GM21825 (cell line): Measurements from ENCODE around the gene LRRC61.

Source experiments
- ATAC-seq: cut with Tn5 transposase; IDR thresholded peaks from one replicate; pipeline ENCODE4 v1.9.1; 2021; ENCODE audit warnings: mild to moderate bottlenecking, moderate library complexity; ENCODE audit not compliant: unreplicated experiment

Gene LRRC61

DNA sequence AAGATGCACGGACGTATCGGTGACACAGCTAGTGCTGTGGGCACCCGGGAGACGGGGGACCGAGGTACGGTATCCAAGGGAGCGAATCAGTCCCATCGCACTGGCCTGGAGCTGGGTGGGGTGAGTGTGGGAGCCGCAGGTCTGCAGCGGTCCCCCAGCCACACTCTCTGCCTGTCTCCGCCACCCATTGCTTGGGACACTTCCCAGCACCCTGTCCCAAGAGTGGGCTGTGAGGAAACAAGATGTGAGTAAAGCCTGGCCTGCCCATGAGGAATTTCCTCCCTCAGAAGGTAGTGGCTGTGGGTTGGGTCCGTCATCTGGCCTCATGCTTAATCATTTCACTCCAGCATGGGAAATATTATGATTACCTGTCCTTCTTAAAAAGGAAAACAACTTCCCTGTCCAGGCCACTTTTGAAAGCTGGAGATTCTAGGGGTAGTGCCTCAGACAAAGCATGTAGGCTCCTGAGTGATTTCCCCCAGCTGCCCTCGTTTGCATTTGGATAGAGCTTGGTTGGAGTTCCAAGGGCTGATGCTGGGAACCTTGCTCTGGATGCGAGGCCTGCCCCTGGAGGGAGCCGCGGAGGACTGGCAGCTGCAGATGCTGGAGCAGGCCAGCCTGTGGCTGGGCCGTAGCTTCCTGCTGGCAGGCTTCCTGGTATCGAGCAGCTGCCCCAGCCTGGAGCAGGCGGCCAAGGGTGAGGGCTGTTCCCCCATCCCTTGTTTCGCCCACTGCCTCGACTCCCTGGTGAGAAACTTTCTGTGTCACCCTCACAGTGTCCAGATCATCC, 6.4 kb downstream of the LRRC61 start:
- no peak for ATAC-seq

DNA sequence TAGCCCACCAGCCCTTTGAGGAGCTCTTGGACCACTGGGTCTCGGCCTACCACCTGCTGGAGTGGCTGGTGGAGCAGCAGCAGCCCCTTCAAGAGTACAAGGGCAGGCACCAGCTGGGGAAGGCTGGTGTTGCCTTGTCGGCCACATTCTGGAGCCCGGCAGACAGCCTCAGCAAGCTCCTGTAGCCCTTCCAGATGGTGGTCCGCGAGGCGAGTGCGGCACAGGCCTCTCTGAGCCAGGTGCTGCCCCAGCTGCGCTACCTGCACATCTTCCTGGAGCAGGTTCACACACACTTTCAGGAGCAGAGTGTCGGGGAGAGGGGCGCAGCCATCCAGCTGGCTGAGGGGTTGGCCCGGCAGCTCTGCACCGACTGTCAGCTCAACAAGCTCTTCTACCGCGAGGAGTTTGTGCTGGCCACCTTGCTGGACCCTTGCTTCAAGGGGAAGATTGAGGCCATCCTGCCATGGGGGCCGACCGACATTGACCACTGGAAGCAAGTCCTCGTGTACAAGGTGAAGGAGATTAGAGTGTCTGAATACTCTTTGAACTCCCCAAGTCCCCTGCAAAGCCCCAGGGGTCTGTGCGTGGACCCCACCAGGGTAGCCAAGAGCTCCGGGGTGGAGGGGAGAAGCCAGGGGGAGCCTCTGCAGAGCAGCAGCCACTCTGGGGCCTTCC, 7.2 kb downstream of the LRRC61 start:
- ATAC-seq: no peak

DNA sequence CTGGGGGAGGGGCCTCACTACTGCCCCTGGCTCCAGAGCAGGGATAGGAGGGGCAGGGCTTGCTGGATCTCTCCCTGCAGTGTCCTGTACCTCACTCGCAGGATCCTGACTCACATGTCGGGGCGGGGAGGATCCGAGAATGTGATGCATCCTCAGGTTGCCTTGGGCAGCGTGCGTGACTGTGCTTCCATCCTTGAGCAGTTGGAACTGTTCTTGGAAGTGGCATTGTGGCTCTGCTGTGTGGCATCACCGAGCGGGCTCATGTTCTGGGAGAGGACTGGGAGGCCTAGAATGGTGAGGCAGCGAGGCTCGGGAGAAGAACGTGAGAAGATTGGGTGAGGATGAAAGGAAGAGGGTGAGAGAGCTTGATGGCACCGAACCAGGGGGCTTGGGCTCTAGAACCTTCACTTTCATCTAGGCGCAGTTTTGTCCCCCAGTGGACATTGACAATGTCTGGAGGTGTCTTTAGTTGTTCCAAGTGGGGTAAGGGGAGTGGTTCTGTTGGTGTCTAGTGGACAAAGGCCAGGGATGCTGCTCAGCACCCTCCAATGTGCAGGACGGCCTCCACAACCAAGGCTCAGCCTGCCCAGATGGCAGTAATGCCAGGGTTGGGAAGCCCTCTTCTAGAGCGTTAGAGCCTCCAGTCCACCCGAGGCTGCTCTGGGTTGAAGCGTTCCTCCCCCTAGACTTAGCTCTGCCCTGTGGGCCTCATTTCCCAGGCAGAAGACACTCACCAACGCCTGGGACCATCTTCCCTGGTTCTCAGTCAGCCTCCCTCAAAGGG, 9.9 kb downstream of the LRRC61 start:
- ATAC-seq: no peak

DNA sequence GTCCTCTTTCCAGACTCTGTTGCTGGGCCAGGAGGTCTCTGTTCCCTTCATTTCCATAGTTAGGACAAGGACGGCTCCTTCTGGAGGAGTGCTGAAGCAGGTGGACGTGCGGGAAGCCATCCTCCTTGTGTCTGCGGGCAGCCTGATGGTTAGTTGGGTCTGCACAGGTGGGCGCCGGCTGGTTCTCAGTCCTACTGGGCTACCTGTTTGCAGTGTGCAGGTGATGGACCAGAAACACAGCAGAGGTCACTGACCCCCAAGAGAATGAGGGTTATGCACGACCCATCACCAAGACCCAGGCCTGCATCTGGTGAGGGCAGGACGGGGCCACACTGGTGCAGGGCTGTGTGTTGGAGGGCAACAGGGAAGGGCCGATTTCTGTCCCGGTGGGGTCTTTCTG, 10.5 kb downstream of the LRRC61 start:
- no peak for ATAC-seq

DNA sequence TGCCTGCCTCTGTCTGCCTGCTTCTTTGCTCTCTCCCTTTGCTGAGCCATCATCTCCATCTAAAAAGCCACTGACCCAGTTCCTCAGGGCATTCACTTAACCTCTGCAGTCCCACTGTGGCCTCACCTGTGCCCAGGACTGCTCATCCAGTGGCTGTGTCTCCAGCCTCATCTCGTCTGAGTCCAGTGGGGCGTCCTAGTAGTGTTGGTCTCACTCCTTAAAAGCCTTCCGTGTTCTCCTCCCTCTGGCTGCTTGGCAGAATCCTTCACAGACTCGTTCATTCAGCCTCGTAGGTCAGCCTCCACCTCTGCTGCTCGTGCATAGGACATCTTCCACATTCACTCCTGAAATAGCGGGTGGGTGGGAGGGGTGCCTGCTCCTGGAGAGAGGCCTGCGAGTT, 11.0 kb downstream of the LRRC61 start:
- no peak for ATAC-seq

DNA sequence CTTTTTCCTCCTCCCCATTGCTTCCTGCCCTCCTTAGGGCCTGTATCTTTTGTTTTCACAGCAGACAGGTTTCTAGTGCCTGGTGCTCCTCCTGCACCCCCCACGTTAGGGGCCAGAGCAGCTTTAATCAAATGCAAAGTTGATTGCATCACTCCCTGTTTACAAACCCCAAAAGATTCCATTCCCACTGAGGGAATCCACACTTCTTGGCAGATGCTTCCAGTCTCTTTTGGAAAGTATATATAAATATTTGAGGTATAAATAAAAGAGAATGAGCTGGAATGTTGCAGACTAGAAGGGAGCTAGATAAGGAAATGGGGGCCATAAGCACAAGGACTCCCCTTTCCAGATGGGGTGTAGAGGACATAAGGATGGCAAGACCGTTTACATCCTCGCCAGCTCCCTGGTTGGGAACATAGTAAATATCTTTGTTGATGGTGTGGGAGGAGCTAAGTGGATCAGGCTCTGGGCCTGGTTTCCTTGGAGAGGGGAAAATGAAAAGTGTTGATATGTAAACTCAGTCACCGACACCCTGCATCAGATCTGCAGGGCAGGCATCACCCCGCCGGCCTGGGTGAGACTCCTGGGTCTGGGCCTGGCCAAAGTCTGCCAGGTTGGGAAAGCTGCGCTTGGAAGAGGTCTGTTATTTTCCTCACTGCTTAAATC, 12.1 kb downstream of the LRRC61 start:
- ATAC-seq: no peak

DNA sequence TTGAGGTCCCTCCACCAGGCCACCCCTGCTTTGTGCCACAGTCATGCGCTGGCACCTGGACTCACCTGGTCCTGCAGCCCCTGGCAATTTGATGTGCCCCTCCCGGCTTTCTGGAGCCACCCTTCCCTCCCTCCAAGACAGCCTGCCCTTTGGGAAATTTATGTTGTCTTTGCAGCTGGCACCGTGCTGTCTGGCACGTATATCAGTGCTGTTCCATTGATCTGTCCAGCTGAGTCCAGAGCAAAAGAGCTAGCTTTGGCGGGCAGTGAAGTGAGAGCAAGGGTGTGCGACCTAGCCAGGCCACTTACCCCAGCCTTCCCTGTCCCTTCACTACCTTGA, 12.6 kb downstream of the LRRC61 start:
- no peak for ATAC-seq

DNA sequence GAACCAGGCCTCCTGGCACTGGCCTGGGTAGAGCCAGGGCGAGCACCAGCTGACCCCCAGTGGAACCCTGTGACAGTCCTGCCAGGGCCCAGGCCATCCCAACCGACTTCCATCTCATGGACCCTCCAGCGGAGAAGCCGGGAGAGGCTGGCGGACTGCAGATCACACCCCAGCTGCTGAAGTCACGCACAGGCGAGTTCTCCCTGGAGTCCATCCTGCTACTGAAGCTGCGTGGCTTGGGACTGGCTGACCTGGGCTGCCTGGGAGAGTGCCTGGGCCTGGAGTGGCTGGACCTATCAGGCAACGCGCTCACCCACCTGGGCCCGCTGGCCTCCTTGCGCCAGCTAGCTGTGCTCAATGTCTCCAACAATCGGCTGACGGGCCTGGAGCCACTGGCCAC, 13.6 kb downstream of the LRRC61 start:
- ATAC-seq: no peak

DNA sequence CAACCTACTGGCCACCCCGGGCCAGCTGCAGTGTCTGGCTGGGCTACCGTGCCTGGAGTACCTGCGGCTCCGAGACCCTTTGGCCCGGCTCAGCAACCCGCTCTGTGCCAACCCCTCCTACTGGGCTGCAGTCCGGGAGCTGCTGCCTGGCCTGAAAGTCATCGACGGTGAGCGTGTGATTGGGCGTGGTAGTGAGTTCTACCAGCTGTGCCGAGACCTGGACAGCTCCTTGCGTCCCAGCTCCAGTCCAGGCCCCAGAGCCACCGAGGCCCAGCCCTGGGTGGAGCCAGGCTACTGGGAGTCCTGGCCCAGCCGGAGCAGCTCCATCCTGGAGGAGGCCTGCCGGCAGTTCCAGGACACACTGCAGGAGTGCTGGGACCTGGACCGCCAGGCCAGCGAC, 14.0 kb downstream of the LRRC61 start:
- no peak for ATAC-seq

DNA sequence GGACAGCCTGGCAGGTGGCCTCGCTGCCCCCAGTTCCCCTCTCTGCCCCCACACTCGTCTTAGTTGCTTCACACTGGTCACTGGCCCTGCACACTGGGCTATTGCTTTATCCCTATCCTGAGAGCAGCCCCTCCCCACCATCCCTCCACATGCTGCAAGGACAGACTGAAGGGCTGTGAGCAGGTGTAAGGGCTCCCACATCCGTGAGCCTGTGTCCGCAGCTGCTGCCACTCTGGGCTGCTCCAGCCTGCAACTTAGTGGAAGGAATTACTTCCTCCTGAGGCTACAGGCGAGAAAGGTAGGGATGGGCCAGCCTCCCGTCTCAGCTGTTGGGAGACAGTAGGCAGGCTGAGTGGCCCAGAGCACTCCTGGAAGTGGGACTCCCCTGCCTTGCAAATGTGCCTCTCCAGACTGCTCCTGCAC, 14.5 kb downstream of the LRRC61 start:
- no peak for ATAC-seq

DNA sequence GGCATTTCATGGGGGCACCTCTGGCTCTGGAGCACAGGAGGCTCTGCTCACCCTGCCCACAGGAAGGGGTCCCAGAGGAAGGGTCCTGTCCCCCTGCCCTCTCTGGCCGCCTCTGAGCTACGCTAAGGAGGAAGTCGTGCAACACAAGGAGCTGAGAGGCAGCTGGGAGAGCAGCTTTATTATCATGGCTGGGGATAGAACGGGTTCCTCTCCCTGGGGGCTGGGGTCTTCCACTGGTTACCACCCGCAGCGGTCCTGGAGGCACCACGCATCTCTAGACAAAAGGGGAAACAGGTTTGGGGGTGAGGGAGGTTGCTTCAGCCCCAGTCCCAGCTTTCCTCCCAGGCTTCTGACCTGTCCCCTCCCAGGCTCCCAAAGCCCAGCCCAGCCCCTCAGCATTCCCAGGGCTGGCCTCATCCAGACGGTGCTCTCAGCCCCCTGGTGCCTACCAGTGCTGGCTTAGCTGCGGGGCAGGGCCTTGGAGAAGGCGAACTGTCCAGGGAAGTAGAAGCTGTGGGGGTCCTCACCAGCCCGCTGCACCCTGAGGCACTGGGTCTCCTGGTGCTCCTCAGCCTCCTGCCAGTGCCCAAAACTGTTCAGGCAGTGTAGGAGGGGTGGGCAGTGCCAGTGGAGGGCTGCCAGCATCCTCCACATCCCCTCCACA, 15.1 kb downstream of the LRRC61 start:
- ATAC-seq: no peak

DNA sequence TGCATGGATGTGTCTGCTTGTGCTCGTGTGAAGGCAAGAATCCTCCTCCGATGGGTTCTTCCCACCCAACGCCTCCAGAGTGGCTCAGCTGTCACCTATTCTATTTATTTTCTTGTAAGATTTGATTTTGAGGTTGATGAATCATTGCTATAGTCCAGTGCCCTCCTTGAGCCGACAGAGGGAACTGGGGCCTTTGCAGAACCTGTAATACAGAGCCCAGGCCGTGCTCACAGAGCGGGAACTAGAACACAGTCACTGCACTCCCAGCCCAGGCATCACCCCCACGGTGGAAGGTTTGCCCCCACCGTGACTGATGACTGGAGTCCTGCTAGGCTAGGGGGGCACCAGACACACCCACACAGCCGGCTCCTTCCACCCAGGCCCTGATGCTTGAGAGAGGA, 16.3 kb downstream of the LRRC61 start:
- no peak for ATAC-seq

DNA sequence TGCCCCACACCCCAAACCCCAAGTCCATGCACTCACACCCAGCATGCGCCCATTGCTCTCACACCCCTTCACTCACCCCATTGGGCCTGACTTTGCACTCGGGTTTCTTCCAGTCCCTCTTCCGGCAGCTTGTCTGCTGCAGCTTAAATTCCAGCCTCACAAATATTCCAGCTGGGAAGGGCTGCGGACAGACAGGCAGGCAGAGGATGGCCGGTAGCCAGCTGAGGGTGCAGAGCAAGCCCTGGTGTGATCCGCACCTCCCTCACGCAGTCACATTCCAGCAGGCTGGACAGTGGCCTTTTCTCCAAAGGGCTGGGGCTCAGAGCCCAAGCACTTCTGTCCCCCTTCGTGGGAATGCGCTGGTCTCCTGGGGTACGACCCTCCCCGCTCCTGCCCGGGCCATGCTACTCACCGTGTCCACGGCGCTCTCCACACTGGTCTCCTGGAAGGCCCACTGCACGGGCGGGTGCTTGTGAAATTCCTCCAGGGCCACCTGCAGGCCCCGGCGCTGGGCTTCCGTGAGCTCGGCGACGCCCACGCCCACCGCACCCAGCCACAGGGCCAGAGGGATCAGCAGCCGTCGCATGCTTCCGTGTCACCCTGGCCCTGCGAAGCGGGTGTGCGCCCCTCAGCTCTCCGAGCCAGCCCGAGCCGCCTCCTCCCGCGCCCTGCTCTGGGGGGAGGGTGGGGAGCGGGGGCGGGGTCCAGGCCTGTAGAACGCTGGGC, 17.0 kb downstream of the LRRC61 start:
- ATAC-seq: no peak

DNA sequence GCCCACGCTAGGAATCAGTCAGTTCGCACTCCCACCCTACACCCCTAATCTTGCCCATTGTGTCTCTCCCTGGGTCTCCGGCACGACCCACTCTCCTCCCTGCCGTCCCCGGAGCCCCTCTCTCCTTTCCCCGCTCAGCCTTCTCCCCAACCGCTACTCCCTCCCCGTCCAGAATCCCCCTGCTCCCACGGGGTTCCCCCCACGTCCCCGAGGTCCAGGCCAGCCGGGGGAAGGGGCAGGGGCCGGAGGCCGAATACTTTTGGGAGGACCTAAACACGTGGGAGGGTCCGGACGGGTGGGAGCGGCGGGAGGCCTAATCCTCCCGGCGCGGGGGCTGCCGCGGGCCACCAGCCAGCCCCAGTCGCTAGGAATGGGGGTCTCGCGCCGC, 17.7 kb downstream of the LRRC61 start:
- no peak for ATAC-seq

DNA sequence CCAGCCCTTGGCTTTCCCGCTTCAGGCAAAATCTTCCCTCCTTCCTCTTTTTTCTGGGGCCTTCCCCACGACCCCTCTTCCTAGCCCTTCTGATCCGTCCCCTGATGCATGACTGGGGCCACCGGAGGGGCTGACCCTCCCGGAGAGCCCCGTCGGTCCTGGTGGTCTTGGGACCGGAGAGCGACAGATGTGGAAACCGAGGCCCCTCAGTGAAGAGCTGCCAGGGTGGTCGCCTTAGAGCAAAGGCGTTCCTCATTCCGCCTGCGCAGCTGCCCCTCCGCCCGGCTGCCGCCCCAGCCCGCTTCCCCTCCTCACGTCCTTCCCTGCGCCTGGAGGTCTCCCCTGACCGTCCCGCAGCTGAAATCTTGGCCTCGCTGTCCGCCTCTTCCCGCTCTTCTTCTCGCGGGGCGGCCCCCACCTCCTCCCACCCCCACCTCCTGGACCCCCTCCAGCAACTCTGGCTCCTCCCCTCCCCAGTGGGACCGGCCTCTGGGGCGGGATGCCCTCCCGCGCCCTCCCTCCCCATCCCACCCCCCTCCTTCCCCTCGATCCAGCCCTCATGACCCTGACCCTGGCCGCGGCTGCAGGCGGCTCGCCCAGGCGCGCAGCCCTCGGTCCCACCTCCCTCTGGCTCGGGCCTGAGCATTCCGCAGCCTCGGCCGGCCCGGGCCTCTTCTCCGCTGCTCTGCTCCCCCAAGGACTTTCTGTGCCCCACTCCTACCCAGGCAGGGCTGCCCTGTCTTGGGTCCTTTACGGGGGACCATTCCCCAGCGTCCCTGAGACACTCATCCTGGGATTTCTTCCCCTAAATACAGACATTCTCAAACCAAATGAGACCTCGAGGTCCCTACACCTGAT, 18.3 kb downstream of the LRRC61 start, which contains the start of gene RARRES2:
RARRES2 (minus strand) TSS at position 367 of the 858 bp plus-strand sequence. CDS start 1,020 bp downstream, outside the sequence.
- no peak for ATAC-seq

DNA sequence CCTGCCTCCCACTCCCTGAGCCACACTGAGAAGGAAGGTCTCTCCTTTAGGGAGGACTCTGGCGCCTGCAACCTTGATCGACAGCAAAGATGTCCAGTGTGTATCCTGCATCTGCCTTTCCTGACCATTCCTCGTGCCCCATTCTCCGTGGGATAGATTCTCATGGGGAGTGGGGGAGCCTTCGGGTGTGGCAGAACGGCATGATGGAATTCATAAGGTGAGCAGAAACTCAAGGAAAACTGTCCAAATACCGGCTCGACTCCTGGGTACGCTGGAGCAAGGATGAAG, 18.9 kb downstream of the LRRC61 start:
- ATAC-seq: no peak

DNA sequence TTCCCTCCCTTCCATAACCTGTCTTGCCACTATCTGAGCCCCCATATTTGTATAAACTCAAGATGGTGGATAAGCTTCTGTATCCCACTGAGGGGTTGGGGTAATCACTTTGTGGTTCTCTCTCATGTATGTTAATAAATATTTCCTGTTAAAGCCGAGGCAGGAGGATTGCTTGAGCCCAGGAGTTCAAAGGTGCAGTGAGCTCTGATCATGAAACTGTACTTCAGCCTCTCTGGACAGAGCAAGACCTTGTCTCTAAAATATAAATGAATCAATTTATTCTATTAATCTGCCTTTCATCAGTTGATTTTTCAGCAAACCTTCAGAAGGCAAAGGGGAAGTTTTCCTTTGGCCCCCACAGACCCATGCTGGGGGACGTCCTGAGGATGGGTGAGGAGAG, 20.1 kb downstream of the LRRC61 start:
- ATAC-seq: no peak

DNA sequence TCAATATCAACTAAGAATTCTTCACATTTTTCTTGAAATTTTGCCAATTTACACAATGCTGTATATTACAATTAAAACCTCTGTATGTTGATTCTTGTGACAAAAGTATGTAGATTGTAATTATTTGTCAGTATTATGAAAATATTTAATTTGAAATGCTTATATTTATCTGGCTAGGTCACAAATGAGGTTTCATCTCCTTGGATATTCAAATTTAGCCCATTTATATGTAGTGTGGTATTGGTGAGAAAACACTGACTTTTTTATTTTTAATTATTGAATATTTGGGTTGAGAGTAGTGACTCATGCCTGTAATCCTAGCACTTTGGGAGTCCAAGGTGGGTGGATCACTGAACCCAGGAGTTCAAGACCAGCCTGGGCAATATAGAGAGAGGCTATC, 21.1 kb downstream of the LRRC61 start:
- no peak for ATAC-seq

DNA sequence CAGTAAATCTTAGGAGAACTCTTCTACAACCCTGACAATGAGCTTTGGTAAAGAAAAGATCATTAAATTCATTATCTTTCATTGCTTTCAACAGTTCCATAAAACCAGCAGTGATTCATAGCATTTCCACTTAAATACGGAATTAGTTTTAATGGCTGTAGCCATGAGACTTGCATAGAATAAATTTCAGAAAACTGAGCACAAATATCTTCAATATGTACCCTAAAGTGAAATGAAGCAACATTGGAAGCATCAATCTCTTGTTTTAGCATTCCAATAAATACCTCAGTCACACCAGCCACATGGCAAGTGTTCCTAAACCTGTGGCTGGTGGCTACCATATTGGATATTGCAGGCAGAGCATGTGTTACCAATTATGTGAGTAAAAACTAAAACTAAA, 21.9 kb downstream of the LRRC61 start:
- no peak for ATAC-seq
